Mammary epithelial cell (primary cell): ENCODE results near the gene HOXB8.
A peak's percentile ranks its signal among the peaks of the same experiment; 100 is the strongest.

ENCODE experiments used
- CTCF ChIP-seq, 2 donors: IDR thresholded peaks in 1 of 2; conservative IDR thresholded peaks in 1 of 2; 2 replicates each; pipeline ENCODE4 v1.5.1; 2011 to 2012; ENCODE audit warnings: inconsistent platforms in 2 of 2, low read length in 2 of 2, mild to moderate bottlenecking in 2 of 2, control low read depth in 1 of 2, low read depth in 1 of 2; ENCODE audit not compliant: insufficient read depth in 1 of 2; ENCODE audit errors: extremely low read depth in 1 of 2
- EZH2 ChIP-seq: IDR thresholded peaks from 2 replicates; pipeline ENCODE4 v1.6.1; 2012; ENCODE audit warnings: low read length, inconsistent platforms, borderline replicate concordance

DNA sequence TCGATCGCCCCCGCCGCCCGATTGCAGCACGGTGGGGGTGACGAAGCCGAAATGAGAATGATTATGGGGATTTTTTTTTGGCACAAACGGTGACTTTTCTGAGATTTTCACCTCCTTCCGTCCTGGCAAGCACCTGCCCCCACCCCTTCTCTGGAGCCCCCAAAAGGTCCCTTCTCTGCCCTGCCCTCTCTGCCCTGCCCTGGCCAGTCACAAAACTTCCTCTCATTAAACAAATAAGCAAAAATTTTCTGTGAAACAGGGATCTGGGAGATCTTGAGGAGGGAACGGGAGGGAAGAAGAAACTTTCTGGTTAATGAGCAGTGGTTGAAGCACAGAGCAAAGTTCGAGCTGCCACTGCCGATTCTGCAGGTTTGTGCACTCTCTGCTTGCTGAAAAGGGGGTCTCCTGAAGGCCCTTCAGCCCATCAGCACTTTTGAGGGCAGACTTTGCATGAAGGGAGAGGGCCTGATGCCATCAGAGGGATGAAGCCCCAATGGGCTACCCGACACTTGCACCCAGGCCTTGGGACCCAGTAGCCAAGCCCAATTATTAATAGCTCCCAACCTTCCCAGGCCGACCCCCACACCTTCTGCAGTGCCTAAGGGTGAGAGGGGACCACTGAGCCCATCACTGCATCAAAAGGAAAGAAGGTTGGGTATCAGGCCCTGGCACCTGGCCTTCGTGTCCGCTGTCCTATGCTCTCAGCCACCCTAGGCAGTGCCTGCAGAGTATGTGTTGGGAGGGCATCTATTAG is 1.0 kb upstream of the HOXB8 start:
- TF ChIP-seq CTCF (conservative IDR thresholded peaks at IDR 0.05 in 1 of 2, IDR thresholded peaks at IDR 0.05 in 1 of 2; ENCODE audit: extremely low read depth in 1 of 2, insufficient read depth in 1 of 2, low read depth in 1 of 2, low read length in 2 of 2), result no peak
- TF ChIP-seq EZH2, result peak; percentile 73
